Lower leg skin (tissue), 3 donors: Measurements from ENCODE around the gene CAMK2D.

Experiments
- POLR2A ChIP-seq, 2 donors: fragments of 450-650 bp; IDR thresholded peaks; one replicate each; pipeline ENCODE4 v1.6.1; 2016 to 2017; ENCODE audit warnings: antibody characterized with exemption in 2 of 2, mild to moderate bottlenecking in 1 of 2, moderate library complexity in 1 of 2
- TF ChIP-seq, protein P1 (sequence below), 3 donors: fragments of 450-650 bp; IDR thresholded peaks; one replicate each; pipeline ENCODE4 v1.5.1; 2016; ENCODE audit warnings: antibody characterized with exemption in 3 of 3, mild to moderate bottlenecking in 3 of 3, moderate library complexity in 2 of 3

DNA sequence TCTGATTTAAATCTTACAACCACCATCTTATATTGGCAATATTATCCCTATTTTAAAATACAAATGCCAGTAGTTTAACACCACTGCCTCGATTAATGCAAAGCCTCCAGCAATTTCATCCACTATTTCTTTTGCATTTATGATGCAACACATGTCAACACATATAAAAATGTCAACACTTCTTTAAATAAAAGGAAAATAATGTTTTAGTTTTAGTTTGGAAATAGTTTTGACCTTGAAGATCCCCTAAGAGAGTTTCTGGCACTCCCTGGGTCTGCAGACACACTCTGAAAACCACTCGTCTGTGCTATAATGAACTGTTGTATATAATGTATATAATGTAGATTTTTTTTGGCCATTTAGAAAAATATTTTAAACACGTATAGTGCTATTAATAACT, 99.0 kb downstream of the CAMK2D start:
- TF ChIP-seq, protein P1, sequence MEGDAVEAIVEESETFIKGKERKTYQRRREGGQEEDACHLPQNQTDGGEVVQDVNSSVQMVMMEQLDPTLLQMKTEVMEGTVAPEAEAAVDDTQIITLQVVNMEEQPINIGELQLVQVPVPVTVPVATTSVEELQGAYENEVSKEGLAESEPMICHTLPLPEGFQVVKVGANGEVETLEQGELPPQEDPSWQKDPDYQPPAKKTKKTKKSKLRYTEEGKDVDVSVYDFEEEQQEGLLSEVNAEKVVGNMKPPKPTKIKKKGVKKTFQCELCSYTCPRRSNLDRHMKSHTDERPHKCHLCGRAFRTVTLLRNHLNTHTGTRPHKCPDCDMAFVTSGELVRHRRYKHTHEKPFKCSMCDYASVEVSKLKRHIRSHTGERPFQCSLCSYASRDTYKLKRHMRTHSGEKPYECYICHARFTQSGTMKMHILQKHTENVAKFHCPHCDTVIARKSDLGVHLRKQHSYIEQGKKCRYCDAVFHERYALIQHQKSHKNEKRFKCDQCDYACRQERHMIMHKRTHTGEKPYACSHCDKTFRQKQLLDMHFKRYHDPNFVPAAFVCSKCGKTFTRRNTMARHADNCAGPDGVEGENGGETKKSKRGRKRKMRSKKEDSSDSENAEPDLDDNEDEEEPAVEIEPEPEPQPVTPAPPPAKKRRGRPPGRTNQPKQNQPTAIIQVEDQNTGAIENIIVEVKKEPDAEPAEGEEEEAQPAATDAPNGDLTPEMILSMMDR (IDR thresholded peaks at IDR 0.05): no peak
- TF ChIP-seq POLR2A (IDR thresholded peaks at IDR 0.05): no peak
